PFSK-1 (cell line): Measurements from ENCODE around the gene RCCD1.

Source experiments
- POLR2AphosphoS5 ChIP-seq: IDR thresholded peaks from 2 replicates; pipeline ENCODE4 v1.6.1; 2012; ENCODE audit warnings: low read depth, mild to moderate bottlenecking, control low read depth, low read length, moderate library complexity
- REST ChIP-seq, 2 experiments: IDR thresholded peaks; 2 replicates each; pipeline versions ENCODE4 v1.6.1 to v1.8.0; 2011 to 2012; ENCODE audit warnings: low read depth in 2 of 2, low read length in 2 of 2, control low read depth in 1 of 2, inconsistent platforms in 1 of 2, mild to moderate bottlenecking in 1 of 2, moderate library complexity in 1 of 2; ENCODE audit not compliant: insufficient read depth in 1 of 2
- SIN3A ChIP-seq: IDR thresholded peaks from 2 replicates; pipeline ENCODE4 v1.6.1; 2012; ENCODE audit warnings: mild to moderate bottlenecking, low read length, moderate library complexity, borderline replicate concordance; ENCODE audit not compliant: insufficient read depth
- TAF1 ChIP-seq: IDR thresholded peaks from 2 replicates; pipeline ENCODE4 v1.6.1; 2012; ENCODE audit warnings: low read length, control low read depth, borderline replicate concordance; ENCODE audit not compliant: insufficient read depth

- TF ChIP-seq POLR2AphosphoS5 (no peak), REST (IDR thresholded peaks at IDR 0.05; ENCODE audit: insufficient read depth in 1 of 2, low read depth in 2 of 2, low read length in 2 of 2) (no peak), TAF1 (no peak), SIN3A (no peak)
These were observed 6.9 kb upstream of the RCCD1 start for GRCh38 chr15:90947577-90948357.
